COLO829 (cell line): ENCODE measurements around the gene C20orf96.
A peak's percentile ranks its signal among the peaks of the same experiment; 100 is the strongest.
"Not testable (repeated sequence)": the region's sequence is repeated elsewhere in the genome, so short reads cannot be mapped to it uniquely, and the experiment has no call there.

ENCODE experiments used
- DNase-seq: peaks from one replicate; pipeline ENCODE4 v3.0.0; 2012; ENCODE audit warnings: low spot score

C20orf96 gene, protein sequence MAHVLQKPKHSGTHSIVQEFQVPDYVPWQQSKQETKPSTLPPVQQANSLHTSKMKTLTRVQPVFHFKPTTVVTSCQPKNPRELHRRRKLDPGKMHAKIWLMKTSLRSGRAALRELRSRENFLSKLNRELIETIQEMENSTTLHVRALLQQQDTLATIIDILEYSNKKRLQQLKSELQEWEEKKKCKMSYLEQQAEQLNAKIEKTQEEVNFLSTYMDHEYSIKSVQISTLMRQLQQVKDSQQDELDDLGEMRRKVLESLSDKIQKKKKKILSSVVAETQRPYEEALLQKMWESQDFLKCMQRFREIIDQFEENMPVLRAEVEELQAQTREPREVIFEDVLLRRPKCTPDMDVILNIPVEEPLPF

DNA sequence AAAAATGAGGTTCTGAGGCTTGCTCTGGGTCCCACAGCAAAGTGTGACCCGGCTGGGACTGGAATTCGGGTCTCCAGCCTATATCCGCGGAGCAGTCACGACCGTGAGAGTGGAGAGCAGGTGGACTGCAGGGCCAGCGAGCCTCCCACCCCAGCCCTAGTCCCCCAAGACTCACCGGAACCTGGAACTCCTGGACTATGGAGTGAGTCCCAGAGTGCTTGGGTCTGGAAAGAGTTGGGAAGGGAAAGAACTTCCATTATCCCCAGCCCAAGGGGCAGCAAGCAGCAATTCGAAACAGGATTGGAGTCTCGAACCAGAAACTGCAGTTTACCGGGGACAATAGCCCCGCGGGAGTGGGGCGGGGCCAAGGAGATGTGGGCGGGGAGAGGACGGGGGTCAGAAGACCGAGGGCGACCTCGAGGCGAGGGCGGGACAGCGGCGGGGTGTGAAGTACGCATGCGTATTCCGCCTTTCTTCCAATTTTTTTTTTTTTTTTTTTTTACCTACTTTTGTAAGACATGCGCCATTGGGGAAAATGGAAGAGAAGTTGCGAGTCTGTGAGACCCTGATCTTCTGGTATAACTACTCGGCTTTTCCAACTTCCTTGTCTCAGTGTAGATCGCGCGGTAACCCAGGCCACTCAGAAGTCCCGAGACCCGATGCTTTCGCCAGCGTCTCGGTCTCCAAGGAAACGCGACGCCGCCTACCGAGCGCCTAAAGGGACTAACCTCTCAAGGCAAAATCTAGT, at the start of gene C20orf96:
C20orf96 (minus strand) TSS at position 667 of the 748 bp plus-strand sequence; CDS start at position 527, 140 bp downstream.
- peak; percentile 100 for DNase-seq

DNA sequence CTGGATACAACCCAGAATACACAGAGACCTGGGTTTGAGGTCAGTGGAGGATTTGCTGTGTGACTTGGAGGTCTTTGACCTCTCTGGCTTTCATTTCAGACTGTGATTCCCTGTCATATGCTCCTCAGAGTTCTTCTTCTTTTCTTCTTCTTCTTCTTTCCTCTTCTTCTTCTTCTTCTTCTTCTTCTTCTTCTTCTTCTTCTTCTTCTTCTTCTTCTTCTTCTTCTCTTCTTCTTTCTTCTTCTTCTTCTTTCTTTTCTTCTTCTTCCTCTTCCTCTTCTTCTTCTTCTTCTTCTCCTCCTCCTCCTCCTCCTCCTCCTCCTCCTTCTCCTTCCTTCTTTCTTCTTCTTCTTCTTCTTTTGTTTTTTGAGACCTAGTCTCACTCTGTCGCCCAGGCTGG, 45.5 kb upstream of the C20orf96 start:
- DNase-seq, result not testable (repeated sequence)

DNA sequence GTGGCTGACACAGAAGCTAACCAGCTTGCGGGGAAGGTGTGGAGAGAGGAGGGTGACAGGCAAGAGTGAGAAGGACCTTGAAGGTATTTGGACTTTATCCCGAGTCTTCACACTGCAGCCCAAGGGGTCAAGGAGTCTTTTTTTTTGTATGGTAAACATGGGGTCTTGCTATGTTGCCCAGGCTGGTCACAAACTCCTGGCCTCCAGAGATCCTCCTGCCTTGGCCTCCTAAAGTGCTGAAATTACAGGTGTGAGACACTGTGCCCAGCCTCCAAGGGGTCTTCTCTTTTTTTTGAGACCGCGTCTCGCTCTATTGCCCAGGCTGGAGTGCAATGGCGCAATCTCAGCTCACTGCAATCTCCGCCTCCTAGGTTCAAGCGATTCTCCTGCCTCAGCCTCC, 44.0 kb upstream of the C20orf96 start:
- no peak for DNase-seq

DNA sequence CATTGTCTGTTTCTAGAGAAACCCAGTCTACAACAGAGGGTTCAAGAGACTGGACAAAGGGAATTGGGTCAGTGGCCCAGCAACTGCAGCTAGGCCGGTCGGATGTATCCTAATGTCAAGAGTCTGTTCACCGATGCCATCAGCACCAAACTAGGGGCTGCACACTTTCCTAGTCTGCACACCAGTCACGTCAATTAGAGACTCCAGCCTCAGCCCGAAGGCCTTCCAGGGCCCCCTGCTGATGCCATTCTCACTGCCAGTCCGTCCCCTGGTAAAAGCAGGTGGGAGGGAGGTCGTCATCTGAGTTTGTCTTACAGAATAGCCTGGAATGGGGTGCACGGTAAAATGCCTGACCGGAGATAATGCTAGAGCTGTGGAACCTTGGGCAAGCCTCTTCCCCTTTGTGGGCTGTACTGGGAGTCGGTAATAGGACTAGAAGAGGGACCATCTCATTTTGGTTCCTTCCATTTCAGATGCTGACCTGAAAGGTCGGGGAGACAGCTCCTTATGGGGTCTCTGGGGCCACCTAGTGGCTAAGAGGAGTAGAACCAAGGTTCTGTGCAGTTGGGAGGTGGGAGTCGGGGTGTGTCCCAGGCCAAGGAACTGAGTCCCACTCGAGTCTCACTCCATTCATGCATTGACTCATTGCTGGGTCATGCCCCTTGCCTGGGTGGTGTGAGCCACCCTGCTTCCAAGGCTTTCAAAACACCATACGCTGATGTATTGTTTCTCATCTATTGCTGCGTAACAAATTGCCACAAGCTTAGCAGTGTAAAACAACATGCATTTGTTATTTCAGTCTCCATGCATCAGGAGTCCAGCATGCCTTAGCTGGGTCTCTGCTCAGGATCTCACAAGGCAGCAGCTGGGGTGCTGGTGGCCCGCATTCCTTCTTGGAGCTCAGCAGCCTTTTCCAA, 39.9 kb upstream of the C20orf96 start:
- peak; percentile 68 for DNase-seq

DNA sequence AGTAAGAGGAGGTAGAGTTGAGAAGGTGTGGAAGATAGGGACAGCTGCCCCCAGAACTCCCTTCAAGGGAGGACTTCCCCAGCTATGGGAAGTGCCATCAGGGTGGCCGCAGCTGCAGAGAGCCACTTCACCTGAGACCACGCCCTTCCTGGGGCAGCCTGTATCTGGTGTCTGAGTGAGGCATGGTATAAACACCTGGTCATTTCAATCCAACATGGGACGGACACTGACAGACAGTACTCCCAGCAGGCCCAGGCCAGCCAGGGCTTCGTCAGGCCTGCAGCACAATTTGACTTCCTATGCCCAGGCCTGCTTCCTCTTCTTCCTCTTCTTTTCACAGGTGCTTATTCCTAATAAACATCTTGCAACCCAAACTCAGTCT, 39.3 kb upstream of the C20orf96 start:
- no peak for DNase-seq

DNA sequence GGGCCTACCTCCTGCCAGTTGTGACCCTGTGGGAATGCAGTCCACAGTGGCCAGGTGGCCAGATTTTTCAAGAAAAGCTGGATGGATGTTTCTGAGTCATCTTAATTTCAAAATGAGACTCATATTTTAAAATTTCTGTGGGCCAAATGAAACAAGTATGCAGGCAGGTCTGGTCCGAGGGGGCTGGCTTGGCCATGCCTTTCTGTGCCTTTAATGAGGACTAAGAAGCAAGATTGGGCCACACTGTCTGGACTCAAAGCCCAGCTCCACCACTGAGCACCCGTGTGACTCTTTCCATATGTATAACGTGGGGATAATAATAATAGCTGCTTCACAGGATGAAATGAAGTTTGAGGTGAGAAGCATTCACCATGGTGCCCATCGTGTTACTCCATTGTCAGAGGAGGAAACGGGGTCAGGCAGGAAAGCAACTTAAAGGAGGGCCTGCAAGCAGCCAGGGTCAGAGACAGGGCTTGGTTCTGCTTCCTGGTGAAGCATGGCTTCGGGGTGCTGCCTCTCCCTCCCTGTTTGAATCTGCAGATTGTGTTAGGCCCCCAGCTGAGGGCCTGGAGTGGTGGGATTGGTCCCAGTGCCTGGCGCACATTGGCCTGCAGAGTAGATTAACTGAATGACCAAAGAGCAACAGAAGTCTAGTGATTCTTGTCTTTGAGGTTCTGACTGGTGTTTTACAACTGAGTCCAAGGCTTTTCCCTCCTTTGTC, 38.6 kb upstream of the C20orf96 start:
- DNase-seq, result no peak

DNA sequence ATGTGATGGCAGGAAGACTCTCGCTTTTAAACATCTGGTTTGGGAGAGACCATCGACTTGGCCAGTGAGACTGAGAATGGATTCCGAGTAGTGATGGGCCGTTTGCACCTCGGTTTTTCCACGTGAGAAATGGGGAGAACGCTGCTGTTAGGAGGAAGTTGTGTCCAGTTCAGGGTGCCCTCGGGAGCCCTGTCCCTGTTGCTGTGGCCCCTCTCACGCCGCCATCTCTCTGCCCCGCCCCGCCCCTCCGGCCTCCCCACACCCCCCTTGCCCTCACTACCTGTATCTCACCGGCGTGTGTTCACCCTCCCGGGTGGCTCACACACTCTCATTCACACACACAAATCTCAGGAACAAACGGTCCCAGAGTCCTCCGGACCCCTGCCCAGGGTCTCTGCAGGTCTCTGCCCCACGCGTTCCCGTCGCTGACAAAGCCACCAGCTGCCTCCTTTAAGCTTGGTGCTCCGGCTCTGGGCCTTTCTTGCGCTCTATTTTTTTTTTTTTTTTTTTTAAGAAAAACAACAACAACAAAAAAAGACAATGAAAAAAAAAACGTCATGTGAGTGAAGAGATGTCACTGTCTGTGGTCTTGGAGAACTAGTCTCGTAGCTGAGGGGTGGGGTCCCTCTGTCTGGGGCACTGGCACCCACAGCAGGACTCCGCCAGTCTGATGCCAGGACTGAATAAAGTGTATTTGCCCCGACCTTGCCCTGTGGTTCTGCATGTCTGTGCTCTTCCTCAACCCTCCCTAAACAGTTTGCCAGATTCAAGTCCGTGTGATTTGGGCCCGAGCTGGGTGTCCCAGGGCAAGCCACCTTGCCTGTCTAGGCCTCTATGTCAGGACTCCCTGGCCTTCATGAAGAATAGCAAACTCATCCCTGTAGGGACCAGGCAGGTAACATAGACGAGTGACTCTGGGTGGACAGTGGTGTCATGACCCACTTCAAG, 37.8 kb upstream of the C20orf96 start:
- no peak for DNase-seq

DNA sequence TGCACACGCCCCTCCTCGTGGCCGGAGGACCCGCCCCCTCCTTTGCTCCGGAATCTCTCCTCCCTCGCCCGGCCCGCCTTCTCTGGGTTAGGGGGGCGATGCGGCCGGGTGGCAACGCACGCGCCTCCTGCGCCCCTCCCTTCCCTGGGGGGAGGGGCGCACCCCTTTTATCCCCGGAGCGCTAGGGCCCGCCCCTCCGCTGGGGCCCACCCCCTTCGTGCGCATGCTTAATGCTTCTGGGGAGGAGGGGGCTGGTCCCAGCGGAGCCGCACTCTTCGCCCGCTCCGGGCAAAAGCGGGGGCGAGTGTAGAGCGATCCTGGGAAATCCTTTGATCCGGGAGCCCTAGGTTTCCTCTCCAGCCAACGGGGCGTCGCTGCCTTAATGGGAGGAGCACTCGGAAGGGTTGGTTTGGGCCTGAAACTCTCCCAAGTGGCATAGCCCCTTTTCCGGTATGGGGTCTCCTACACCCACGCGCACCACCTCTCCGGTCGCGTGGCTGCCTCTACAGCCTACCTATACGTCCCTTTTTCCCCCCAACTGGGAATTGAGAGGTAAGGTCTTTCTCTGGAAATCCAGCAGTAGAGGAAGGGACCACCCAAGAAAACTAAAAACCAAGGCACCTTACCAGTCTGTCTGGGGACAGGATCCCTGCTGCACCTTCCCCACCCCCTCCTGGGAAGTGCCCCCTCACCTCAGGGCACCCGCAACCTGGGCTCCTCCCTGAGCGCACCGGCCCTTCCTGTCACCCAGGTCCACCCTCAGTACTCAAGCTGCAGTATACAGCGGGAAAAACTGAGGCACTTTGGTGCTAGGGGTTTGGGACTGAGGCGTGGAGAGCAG, 36.9 kb upstream of the C20orf96 start:
- peak; percentile 98 for DNase-seq

DNA sequence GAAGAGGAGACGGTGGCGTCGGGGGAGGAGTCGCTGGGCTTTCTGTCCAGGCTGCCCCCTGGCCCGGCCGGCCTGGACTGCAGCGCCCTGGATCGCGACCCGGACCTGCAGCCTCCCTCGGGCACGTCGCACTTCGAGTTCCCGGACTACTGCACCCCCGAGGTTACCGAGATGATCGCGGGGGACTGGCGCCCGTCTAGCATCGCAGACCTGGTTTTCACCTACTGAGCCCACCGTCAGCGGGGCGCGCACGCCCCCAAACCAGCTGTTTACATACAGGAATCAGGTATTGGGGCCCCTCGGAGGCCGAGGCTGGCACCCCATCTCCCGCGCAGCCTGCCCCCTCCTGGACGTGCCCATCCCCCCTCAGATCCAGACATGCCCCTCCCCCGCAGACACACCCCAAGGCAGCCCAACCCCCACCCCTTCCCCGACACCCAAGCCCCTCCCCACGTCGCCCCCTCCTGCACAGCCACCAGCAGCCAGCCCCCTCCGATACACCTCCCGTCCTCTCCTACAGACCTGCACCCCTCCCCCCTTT, 36.2 kb upstream of the C20orf96 start:
- no peak for DNase-seq

DNA sequence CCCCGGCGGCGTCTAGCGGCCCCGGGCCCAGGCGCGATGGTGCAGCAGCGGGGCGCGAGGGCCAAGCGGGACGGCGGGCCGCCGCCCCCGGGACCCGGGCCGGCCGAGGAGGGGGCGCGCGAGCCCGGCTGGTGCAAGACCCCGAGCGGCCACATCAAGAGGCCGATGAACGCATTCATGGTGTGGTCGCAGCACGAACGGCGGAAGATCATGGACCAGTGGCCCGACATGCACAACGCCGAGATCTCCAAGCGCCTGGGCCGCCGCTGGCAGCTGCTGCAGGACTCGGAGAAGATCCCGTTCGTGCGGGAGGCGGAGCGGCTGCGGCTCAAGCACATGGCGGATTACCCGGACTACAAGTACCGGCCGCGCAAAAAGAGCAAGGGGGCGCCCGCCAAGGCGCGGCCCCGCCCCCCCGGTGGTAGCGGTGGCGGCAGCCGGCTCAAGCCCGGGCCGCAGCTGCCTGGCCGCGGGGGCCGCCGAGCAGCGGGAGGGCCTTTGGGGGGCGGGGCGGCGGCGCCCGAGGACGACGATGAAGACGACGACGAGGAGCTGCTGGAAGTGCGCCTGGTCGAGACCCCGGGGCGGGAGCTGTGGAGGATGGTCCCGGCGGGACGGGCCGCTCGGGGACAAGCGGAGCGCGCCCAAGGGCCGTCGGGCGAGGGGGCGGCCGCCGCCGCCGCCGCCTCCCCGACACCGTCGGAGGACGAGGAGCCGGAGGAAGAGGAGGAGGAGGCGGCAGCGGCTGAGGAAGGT, 35.5 kb upstream of the C20orf96 start:
- DNase-seq, result peak; percentile 23

DNA sequence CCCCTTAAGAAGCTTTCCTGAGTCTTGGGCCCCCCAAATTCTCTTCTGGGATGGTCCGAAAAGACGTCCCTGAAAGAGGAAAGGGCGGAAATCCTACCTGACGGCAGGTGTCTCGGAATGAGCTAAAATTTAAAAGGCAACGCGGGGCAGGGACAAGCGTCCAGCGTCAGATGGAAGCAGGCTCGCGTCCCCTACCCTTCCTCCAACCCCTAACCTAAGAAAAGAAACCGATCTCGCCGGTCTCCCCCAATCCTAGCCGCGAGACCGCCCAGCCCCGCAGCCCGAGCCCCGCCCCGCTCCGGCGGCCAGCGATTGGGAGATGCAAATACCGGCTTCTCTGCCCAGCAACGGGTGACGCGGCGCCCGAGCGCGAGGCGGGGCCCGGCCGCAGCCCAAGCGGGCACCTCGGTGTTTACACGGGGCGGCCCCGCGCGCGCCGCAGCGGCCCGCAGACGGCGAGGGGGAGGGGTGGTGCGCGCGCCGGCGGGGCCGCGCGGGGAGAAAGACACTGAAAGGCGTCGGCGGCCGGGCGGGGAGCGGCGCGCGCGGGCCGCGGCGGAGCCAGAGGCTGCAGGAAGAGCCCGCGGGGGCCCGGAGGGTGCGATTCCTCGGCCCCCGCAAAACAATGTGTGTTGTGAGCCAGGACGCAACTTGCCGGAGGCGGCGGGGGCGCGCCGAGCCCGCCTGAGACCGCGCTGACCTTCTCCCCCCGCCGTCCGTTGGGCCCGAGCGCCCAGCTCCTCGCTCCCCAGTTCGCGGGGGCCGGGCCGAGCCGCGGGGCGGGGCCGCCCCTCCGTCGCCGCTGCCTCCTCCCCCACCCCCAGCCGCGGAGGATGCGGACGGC, 34.7 kb upstream of the C20orf96 start, which contains the start of gene SOX12:
SOX12 (plus strand) TSS at position 508 of the 844 bp plus-strand sequence. CDS start 373 bp downstream, outside the sequence.
- peak; percentile 92 for DNase-seq

DNA sequence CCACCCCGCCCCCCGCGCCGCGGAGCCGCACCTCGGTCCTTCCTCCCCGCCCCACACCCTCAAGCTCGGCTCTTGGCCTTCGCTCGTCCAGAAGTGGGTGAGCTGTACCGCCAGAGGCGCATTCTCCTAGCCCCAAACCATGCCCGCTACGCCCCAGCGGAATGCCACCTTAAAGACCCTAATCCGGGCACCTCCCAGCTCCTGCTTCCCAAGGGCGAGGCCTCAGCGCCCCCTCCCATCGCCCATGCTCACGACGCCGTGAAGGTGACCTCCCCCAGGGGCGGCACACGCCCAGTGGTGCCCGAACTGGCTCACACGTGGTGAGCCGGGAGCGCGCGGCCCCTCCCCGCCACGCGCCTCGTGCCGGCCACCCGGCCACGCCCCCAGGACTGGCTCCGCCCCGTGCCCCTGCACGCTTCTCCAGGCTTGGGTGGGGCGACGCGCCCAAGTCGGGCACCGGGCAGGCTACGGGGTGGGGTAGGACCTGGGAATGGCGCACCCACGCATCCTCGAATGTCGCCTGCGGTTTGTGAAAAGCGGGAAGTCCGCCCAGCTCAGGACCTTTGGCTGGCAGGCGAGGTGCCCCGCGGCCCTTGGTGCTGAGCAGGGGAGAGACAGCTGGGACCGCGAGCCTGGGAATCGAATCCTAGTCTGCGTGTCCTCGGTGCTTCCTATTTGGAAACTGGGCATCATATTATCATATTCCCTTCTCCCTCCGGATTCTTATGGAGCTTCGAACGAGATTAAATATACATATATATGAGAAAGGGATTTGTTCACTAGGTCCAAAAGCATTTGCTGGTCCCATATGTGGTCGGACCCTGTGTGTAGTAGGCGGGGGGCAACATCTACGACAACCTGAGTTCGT, 33.9 kb upstream of the C20orf96 start:
- peak; percentile 93 for DNase-seq

DNA sequence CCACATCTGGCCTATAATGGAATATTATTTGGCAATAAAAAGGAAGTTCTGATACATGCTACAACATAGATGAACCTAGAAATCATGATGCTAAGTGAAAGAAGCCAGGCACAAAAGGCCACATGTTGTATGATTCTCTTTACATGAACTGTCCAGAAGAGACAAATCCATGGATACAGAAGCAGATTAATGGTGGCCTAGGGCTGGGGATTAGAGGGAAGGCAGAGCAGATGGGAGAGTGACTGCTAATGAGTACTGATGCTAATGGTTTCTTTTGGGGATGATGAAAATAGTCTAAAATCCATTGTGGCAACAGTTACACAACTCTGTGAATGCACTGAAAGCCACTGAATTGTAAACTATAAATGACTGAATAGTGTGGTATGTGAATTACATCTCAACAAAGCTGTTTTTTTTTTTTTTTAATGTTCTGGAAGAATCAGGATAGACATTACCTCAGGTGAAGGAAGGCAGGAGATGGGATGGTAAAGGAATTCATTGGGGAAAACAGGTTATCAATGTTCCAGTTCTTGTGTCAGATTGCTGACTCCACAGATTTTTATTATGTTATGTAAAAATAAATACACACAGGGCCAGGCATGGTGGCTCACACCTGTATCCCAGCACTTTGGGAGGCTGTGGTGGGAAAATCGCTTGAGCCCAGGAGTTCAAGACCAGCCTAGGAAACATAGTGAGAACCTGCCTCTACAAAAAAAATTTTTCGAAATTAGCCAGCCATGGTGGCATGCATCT, 25.9 kb upstream of the C20orf96 start:
- no peak for DNase-seq

DNA sequence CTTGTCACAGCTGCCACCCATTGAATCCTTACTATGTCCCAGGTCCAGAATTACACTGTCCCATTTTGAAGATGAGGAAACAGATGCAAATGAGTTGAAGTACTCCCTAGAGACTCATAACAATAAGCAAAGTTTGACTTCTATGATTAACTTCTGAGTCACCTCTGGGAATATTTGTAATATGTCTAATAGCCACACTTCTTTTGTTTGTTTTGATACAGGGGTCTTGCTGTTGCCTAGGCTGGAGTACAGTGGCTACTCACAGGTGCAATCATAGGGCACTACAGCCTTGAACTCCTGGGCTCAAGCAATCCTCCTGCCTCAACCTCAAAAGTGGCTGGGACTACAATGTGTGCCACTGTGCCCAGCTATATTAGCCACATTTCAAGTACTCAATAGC, 23.4 kb upstream of the C20orf96 start:
- DNase-seq, result no peak

DNA sequence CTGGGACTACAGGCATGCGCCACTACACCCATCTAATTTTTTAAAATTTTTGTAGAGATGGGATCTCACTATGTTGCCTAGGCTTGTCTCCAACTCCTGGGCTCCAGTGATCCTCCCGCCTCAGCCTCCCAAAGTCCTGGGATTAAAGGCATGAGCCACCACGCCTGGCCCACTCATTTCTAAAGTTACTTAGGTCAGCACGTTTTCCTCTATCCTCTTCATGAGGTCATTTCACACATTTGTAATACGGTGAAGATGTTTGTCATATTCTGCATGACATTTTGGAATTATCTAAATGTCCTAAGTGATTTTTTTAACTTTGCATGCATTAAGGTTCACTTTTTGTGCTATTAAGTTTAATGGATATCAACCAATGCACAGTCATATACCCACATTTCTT, 22.9 kb upstream of the C20orf96 start:
- DNase-seq, result no peak

DNA sequence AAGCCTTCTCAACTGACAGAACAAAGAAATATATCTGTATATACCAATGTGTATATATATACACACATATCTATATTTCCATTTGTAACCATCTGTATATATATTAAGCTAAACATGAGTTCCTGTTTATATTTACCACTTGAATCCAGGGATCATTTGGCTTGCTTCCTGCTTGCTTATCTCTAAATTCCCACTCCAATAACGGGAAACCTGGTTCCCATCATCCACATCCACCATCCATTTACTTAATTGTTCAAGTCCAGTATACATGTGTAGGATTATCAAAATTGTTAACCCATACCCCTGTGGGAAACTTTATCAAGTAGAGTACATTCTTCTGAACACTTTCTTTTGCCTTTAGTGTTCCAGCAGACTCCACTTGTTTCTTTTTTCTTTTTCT, 22.3 kb upstream of the C20orf96 start:
- no peak for DNase-seq
